GM19468 (cell line): Measurements from ENCODE around the gene PPP1R13B.

Source experiments
- ATAC-seq: cut with Tn5 transposase; IDR thresholded peaks from one replicate; pipeline ENCODE4 v1.9.1; 2021; ENCODE audit warnings: mild to moderate bottlenecking, moderate library complexity, moderate number of reproducible peaks; ENCODE audit not compliant: unreplicated experiment; ENCODE audit errors: extremely low read depth

Gene PPP1R13B

DNA sequence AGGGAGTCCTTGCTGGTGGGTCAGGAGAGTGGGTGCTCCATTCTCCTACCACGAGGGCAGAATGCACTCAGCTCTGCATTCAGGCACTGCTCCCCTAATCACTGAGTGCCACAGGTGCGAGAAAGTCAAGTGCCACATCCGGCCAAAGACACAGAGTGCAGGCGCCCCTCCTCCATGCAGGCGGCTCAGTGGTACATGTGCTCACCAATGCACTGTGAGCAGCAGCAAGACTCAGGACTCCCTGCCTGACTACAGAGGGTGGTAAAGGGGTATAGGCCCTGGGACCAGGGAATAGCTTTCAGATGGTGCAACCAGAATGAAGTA is 98.9 kb downstream of the PPP1R13B start:
- ATAC-seq, result no peak

DNA sequence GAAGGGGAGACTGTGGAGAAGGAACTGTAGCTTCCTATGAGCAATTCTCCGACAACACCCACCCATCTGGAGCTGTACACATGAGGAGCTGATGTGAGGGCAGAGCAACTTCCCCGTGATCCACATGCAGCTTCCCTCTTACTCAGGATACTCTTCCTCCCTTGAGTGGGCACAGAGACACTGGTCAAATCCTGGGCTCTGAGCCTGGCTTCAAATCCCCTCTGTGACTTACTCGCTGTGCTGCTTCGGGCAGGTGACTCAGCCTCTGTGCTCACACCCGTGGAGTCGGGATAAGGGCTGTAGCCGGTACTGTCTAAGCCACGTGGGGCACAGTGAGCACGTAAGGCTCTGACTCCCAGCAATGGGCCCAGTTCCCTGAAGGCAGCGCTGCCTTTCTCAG is 100.7 kb downstream of the PPP1R13B start:
- no peak for ATAC-seq

DNA sequence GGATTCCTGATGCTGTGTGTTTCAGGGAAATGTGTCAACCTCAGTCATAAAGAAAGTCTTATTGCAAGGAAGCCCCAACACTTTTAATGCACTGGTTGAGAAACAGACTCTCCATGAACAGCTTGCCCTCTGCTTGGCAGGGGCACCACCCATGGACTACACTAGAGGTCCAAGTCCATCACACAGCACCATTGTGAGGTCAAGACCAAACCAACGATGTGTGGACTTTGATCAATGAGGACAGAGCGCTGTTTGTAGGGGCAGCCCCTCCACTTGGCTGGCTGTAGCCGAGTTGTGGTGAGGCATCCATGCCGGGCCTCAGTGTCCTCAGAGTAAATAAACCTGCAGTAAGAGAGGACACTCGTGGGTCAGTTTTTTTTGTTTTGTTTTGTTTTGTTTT is 102.0 kb downstream of the PPP1R13B start:
- no peak for ATAC-seq

DNA sequence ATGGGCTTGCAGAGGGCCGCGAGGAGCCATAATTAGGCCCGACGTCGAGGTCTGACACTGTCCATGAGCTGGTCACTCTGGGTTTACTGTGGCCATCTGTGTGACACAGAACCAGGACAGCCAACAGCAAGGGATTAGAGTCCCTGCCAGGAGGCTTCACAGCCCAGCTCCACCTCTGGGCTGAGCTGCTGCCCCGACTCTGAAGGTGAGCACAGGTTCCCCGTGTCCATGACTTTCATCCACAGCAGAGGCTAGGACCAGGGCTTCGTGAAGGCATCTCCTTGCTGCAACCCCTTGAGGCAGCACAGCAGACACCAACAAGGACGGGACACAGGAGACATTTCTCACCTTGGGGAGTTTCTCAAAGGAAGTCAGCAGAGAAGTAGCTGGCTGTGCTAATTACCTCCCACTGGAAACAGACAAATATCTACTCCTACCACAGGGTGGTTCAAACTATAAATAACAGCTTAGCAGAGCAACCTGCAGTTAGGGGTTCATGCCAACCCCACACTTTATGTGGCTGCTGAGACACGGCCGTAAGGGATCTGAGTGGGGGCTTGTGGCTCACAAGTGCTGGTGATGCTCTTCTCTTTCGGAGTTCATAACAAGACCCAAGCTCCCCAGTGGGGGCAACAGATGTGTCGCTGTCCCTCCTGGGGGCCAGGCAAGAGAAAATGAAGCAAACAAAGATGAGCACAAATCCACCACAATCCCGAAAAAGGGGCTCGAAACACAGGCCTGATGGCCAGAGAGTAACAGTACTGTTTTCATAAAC is 102.6 kb downstream of the PPP1R13B start:
- ATAC-seq, result no peak

DNA sequence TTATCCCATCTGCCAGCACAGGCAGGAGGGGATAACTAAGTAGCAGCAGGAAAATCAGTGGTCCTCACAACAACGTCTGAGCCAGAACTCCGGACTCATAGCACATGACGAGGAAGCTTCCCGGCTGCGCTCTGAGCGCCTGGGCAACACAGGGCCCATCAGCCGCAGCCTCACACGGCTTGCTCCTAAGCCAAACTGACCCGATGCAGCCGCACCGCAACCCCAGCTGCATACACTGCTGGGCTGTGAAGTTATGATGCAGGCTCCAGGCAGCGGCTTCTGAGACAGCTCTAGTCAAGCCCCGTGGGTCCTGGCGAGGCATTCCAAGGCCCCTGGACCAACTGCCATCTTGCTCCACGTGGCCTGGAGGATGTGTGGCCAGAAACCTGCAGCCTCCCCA is 103.7 kb downstream of the PPP1R13B start:
- no peak for ATAC-seq

DNA sequence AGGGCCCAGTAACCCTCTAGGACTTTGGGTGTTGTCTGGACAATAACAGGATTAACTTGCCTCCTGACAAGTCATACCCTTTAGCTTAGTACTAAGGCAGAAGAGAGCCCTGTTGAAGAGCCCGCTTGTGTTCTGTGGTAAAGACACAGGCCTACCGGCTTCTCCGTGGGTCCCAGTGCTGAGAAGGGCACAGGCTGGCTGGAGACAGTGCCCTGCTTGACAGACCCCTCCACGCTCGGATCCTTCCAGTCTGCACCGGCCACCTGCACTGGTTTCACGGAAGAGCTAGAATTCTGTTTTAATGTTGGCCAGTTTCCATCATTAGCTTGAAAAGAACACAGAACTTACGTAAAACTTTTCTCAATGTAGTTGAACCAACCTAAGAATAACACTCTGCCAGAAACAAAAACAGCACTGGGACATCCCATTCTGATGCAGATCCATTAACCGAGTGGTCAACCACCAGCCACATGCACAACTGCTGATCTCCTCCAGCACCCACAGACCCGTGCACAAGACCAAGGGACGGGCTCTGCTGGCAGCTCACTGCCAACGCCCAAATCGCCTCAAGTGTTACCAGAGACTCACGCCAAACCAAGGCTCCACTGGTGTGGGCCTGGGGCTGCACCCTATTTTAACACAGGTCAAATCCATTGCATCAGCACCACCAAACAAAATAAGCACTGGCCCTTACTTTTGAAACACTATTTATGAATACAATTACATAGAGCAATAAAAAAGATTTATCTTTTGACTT is 104.7 kb downstream of the PPP1R13B start:
- ATAC-seq, result no peak

DNA sequence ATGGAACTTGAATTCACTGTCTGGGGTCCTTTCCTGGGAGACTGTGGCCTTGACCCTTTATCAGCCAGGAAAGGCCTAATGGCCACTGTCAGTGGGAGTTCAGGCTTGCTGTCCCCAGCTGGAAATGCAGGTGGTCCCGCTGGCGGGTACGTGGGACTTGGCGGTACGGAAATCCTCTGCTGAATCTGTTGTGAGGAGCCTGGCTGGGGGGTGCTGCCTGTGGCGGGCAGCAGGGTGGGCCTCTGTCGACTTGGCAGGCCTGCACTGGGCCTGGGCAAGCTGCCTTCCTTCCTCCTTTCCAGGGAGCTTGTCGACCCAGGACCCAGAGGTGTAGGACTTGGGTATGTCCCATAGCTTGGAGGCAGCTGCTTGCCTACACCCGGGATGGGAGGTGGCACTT is 105.5 kb downstream of the PPP1R13B start:
- no peak for ATAC-seq

DNA sequence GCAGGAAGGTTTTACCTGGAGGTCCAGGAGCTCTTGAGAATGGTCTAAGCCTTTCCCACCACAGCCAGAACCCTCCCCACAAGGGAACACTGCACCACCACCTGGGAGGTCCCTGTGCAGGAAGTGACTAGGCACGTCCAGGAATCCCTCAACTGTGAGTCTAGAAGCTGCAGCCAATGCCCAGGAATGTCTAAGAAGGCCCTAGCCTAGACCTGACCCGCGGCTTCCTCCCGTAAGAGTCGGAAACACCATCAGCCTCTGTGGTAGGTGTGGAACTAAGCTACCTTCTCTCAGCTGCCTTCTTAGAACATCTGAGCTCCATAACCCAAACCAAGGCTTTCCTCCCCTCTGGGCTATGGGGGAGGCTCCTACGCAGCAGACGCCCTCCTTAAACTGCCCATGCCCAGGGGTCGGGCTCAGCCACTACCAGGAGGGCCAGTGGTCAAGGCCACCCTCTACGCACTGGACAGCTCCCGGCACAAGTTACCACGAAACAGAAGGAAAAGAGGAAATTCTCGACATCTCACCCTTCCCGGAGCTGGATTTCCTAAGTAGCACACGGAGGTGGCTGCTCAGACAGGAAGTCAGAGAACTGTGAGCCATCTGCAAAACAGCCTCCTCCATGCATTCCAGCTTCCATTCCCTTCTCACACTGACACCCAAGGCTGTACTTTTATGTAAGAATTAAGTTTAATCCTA is 106.2 kb downstream of the PPP1R13B start:
- no peak for ATAC-seq

DNA sequence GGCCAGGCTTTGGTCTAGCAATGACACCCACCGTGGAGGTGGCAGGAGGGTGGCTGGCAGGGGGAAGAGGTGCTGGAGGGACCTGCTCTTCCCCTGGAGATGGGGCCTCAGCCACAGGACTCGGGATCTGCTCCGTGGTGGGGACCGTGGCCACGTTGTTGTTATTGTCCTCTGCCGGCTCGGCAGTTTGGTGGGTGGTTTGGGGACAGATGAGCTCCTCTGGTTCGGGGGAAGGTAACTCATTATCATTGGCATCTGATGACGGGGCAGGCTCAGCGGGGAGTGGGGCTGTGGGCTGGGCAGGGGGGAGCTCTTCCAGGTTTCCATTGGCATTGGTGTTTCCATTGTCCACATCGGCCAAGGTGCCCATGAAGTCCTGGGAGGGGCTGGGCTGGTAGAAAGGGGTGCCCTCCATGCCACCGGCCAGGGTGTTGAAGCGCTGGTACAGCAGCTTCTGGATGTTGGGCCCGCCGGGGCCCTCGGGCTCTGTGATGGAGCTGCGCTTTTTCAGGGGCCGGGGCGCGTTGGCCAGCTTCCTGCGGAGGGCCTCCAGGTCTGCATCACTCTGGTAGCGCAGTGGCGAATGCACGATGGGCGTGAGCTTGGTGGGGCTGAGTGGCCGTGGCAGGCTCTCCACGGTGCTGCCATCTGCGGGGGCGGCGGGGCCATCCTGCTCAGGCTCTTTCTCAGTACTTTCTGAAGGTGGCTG is 107.4 kb downstream of the PPP1R13B start:
- ATAC-seq, result no peak

DNA sequence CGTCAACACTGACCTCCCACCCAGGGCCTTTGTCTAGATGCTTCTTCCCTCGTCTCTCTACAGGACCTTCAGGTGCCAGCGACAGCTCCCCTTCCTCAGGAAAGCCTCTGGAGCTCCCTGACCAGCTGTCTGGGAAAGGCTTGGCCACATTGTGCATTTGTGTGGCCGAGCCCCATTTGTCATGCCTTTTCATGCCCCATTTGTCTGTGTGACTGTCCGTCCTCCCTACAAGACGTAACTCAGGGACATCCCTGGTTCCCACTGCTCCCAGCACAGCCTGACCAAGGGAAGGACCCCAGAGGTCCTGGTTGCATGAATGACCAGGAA is 107.9 kb downstream of the PPP1R13B start:
- no peak for ATAC-seq

DNA sequence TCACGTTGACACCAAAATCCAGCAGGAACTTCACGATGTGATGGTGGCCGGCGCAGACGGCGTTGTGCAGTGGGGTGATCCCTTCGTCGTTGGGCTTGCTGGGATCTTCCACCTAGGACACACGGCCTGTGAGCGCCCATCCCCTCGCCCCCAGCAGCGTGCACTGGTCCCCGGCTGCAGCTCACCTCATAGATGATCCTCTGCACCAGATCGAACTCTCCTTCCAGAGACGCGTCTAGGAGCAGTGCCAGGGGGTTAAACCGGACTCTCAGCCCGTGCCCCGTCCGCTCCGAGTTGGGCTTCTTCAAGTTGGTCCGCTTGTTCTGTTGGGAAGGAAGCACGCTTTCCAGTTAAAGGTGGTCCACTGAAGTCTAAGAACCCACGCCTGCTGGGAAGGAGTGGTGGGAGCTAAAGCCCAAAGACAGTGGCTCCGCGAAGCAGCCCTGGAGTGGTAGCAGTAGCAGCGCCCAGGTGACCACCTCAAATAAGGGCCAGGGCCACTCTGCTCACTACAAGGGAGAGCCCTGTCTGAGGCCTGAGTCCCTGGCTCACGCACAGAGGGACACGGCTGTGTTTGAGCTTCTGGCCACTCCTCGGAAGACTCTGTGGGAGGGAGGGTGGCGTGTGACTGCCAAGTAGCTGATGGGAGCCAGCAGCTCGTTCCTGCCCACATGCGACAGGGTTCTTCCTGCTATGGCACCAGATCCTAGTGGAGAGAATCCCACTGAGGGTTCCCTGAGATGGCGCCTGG is 108.5 kb downstream of the PPP1R13B start:
- ATAC-seq, result no peak

DNA sequence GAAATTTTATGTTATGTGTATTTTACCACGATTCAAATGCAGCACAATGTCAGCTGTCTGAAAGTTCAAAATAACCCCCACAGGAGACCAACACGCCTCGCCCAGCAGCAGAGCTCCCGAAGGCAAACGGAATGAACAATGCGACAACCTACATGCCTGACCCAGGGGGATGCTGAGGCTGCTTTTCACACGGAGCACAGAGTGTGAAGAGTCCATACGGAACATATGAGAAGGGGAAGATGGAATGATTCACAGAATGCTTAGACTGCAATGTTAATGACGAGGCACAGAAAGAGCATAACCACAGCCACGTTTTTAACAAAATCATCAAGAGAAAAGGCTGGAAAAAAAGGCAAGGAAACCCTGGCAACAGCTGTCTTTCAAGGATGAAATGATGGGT is 109.2 kb downstream of the PPP1R13B start:
- ATAC-seq, result no peak

DNA sequence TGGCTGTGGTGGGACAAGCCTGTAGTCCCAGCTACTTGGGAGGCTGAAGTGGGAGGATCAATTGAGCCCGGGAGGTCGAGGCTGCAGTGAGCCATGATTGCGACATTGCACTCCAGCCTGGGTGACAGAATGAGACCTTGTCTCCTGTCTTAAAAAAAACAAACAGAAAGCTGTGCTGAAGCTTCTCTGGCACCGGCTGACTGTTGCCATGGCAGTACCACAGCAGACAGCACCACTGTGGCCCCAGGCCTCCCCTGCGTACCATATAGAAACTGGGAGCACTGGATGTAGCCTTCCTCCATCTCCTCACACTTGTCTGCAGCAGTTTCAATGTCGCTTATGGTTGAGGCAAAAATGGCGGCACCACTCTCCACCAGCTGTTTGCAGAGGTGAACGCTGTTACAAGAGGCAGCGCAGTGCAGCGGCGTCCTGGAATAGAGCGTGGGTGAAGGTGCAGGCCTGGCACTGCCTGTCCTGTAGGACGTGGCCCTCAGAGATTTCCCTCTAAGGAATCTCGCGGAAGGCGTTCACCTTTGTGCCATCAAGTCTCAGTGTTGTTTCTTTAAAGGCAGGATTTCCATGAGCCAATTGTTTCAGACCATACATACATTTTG is 109.8 kb downstream of the PPP1R13B start:
- no peak for ATAC-seq

DNA sequence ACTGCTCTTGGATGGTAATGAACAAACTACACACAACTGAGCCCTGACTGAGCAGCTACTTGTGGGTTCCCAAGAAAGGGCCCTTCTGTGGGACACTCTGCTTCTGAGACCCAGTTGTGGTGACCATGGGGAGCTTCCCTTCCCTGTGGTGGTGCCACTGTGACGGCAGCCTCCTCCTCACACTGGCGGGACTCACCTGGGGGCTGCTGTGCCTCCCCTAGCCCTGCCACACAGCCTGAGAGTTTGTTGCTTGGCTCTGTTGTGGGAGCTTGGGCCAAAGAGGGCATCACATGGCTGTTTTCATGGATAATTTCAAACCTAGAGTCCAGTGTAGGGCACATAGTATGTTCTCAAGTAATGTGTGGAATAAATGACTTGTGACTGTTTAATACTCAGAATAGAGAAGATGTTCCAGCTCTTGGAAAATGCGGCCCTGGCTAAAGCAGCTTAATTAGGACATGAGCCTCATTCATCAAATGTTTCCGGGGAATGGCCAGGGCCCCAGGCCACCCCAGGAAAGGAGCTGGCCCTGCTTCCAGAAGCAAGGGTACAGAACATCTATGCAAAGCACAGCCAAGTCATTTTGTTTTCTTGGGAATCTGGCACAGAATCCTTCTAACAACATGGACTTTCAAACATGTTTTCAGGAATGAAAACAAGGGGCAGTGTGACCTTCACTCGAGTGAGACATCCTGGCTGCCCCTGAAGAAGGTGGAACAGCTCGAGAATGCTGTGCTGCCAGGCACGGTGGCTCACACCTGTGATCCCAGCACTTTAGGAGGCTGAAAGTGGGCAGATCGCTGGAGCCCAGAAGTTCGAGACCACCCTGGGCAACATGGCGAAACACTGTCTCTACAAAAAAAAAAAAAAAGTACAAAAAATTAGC is 110.6 kb downstream of the PPP1R13B start:
- no peak for ATAC-seq

DNA sequence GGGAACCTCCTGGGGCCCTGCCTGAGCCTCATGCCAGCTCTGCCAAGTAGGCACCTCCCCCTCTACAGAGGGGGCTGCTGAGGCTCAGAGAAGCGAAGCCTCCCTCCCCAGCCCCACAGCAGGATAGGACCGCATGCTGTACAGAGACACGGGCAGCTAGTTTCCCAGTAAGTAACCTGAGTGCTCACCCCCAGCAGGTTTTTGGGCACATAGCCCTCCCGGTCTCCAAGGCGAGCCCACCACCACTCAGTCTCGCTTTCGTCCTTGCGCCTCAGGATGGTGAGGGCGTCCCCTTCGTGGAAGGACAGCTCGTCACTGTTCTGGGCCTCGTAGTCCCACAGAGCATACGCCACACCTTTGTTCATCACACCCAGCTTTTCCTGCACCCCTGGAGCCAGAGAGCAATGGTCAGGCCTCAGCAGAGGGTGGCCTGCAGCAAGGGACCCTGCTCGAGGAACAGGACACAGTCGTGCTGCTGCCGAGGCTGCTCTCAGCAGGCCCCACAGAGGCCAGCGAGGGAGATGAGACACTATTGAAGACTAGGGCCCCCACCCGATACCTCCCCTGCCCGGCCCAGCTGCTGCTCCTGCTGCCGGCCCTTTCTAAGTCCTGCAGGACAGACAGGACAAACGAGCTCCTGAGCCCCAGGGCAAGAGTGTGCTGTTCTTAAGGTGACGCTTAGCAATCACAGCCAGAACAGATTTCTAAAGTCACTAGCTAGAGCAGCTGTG is 111.4 kb downstream of the PPP1R13B start:
- ATAC-seq, result no peak

DNA sequence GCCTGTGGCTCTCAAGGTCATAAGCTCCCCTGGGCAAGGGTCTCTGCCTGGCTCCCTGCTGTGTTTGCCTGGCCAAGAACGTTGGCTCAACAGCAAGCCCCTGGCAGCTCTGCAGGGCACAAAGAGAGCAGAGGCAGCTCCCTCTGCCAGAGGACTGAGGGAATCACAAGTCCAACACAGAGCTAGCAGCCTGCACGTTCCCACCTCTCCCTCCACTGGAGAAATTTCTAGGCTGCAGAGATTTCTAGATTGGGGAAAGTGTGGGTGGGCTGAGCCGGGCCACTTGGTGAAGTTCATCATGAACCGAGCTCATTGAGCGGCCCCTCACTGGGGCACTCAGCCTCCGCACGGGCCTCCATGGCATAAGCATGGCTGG is 111.9 kb downstream of the PPP1R13B start:
- no peak for ATAC-seq

DNA sequence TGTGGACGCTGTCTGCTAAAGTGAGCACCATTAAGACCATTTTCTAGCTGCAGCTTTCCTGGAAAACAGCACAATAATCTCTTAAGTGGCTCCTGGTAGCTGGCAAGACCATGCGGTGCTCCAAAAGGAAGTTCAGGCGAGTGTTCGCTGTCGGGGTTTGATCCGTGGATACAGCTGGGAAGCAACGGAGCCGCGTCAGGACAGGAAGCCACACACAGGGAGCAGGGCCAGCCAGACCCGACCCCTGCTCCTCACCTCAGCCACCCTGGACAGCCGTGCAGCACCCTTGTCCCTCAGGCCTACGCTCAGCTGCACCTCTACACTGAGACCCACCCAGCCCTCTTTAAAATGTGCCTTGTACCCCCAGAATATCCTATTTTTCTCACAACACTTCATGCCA is 112.4 kb downstream of the PPP1R13B start:
- no peak for ATAC-seq
